OCI-LY1 (cell line): ENCODE data around the gene MRPL58.
"Not testable (repeated sequence)": the region's sequence is repeated elsewhere in the genome, so short reads cannot be mapped to it uniquely, and the experiment has no call there.

Experiments
- H2AFZ ChIP-seq: fragments of 200-600 bp; sonication (generic), shearing (Covaris generic); 2 replicates; pipeline ENCODE4 v1.6.0; 2014; ENCODE audit warnings: antibody characterized with exemption, mild to moderate bottlenecking, low read length
- H3F3A ChIP-seq: fragments of 200-600 bp; sonication (generic), shearing (Covaris generic); 2 replicates; pipeline ENCODE4 v1.6.0; 2014; ENCODE audit warnings: mild to moderate bottlenecking, antibody characterized with exemption, low read length, moderate library complexity; ENCODE audit not compliant: insufficient read depth
- H3K27ac ChIP-seq: fragments of 200-600 bp; sonication (generic); 2 replicates; pipeline ENCODE4 v1.5.1; 2014; ENCODE audit warnings: low read length, mixed run types, mild to moderate bottlenecking, low read depth; ENCODE audit not compliant: poor library complexity, severe bottlenecking
- H3K27me3 ChIP-seq: fragments of 200-600 bp; sonication (generic); 2 replicates; pipeline ENCODE4 v1.6.0; 2014; ENCODE audit warnings: antibody characterized with exemption, mild to moderate bottlenecking, low read length, moderate library complexity; ENCODE audit not compliant: insufficient read depth
- H3K36me3 ChIP-seq: fragments of 200-600 bp; sonication (generic); 2 replicates; pipeline ENCODE4 v1.6.1; 2014; ENCODE audit warnings: mild to moderate bottlenecking, antibody characterized with exemption, low read length, moderate library complexity, mixed read lengths; ENCODE audit not compliant: insufficient read depth
- H3K4me1 ChIP-seq: fragments of 200-600 bp; sonication (generic); 2 replicates; pipeline ENCODE4 v1.5.1; 2014; ENCODE audit warnings: mild to moderate bottlenecking, low read length, moderate library complexity; ENCODE audit not compliant: insufficient read depth, severe bottlenecking
- H3K4me2 ChIP-seq: fragments of 200-600 bp; sonication (generic), shearing (Covaris generic); 2 replicates; pipeline ENCODE4 v1.6.1; 2014; ENCODE audit warnings: low read length
- H3K4me3 ChIP-seq: fragments of 200-600 bp; sonication (generic); 2 replicates; pipeline ENCODE4 v1.5.1; 2014; ENCODE audit warnings: low read length, low read depth, mild to moderate bottlenecking, mixed read lengths; ENCODE audit not compliant: poor library complexity, severe bottlenecking
- H3K79me2 ChIP-seq: fragments of 200-600 bp; shearing (Covaris generic); 2 replicates; pipeline ENCODE4 v1.6.1; 2016; ENCODE audit warnings: mixed run types, low read length, mixed read lengths; ENCODE audit not compliant: insufficient read depth
- H3K9ac ChIP-seq: fragments of 200-600 bp; sonication (generic), shearing (Covaris generic); 2 replicates; pipeline ENCODE4 v1.6.1; 2014; ENCODE audit warnings: mild to moderate bottlenecking, low read length, mixed read lengths
- H3K9me2 ChIP-seq: fragments of 200-600 bp; sonication (generic), shearing (Covaris generic); 2 replicates; pipeline ENCODE4 v1.6.1; 2014; ENCODE audit warnings: low read depth, mild to moderate bottlenecking, low read length, mixed read lengths
- H3K9me3 ChIP-seq: fragments of 200-600 bp; shearing (Covaris generic); 2 replicates; pipeline ENCODE4 v1.6.1; 2014; ENCODE audit warnings: low read length, mixed read lengths
- H4K20me1 ChIP-seq: fragments of 200-600 bp; sonication (generic), shearing (Covaris generic); 2 replicates; pipeline ENCODE4 v1.6.0; 2016; ENCODE audit warnings: mild to moderate bottlenecking, low read length; ENCODE audit not compliant: insufficient read depth
- EZH2 ChIP-seq: fragments of 200-600 bp; sonication (generic), shearing (Covaris generic); IDR thresholded peaks from 2 replicates; pipeline ENCODE4 v1.8.0; 2017; ENCODE audit warnings: borderline replicate concordance, mixed run types, mild to moderate bottlenecking, antibody characterized with exemption, low read length, moderate library complexity, mixed read lengths
- TF ChIP-seq, protein P1 (sequence below): fragments of 200-600 bp; sonication (generic), shearing (Covaris generic); IDR thresholded peaks from 2 replicates; pipeline ENCODE4 v1.5.1; 2017; ENCODE audit warnings: mild to moderate bottlenecking, antibody characterized with exemption, low read length, moderate library complexity, mixed read lengths

MRPL58 gene

DNA sequence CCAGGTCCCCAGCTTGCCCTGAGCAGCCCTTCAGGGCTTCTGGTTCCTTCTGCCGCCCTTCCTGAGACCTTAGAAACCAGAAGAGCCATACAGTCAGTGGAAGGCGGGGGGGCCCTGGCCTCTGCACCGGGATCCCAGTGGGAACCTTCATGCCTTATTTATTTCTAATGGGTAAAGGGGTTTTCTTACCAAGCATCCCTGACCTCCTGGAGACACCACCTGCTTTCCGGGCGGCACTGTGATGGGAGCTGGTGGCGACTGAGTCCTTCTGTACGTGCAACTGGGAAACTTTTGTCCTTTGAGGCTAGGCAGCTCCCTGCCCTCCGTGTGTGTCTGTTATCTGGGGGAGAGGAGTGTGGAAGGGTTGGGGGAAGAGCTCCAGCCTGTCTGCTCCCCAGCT is 7.2 kb upstream of the MRPL58 start:
- H3K4me3 ChIP-seq: no peak overlapping the region
- no peaks in the 10 kb centered on the region for H3K36me3 ChIP-seq
- no peak overlapping the region for H3K4me2 ChIP-seq
- H3K9ac ChIP-seq: no peak overlapping the region
- no peak overlapping the region for H2AFZ ChIP-seq
- H3K79me2 ChIP-seq: no peaks in the 10 kb centered on the region
- no peaks in the 10 kb centered on the region for H3F3A ChIP-seq
- no peaks in the 10 kb centered on the region for H3K27me3 ChIP-seq
- H3K9me3 ChIP-seq: no peaks in the 10 kb centered on the region
- no peaks in the 10 kb centered on the region for H3K4me1 ChIP-seq
- TF ChIP-seq, protein P1, sequence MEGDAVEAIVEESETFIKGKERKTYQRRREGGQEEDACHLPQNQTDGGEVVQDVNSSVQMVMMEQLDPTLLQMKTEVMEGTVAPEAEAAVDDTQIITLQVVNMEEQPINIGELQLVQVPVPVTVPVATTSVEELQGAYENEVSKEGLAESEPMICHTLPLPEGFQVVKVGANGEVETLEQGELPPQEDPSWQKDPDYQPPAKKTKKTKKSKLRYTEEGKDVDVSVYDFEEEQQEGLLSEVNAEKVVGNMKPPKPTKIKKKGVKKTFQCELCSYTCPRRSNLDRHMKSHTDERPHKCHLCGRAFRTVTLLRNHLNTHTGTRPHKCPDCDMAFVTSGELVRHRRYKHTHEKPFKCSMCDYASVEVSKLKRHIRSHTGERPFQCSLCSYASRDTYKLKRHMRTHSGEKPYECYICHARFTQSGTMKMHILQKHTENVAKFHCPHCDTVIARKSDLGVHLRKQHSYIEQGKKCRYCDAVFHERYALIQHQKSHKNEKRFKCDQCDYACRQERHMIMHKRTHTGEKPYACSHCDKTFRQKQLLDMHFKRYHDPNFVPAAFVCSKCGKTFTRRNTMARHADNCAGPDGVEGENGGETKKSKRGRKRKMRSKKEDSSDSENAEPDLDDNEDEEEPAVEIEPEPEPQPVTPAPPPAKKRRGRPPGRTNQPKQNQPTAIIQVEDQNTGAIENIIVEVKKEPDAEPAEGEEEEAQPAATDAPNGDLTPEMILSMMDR: no peak
- TF ChIP-seq EZH2: no peak
- no peak overlapping the region for H3K27ac ChIP-seq
- no peaks in the 10 kb centered on the region for H4K20me1 ChIP-seq
- no peaks in the 10 kb centered on the region for H3K9me2 ChIP-seq

DNA sequence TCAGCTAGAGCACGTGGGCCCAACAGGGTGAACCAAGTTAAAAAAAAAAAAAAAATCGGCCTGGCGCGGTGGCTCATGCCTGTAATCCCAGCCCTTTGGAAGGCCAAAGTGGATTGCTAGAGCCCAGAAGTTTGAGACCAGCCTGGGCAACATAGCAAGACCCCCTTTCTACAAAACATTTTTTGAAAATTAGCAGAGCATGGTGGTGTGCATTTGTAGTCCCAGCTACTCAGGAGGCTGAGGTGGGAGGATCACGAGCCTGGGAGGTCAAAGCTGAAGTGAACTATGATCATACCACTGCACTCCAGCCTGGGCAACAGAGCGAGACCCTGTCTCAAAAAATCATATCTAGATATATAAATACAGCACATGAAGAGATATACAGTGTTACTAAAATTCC is 6.4 kb upstream of the MRPL58 start:
- H3K79me2 ChIP-seq, H3F3A ChIP-seq, H3K4me3 ChIP-seq, H3K9me2 ChIP-seq, H3K9me3 ChIP-seq, H3K36me3 ChIP-seq, H4K20me1 ChIP-seq, H3K9ac ChIP-seq, H3K27ac ChIP-seq, H3K4me1 ChIP-seq, H2AFZ ChIP-seq, H3K4me2 ChIP-seq, H3K27me3 ChIP-seq: not testable (repeated sequence)

DNA sequence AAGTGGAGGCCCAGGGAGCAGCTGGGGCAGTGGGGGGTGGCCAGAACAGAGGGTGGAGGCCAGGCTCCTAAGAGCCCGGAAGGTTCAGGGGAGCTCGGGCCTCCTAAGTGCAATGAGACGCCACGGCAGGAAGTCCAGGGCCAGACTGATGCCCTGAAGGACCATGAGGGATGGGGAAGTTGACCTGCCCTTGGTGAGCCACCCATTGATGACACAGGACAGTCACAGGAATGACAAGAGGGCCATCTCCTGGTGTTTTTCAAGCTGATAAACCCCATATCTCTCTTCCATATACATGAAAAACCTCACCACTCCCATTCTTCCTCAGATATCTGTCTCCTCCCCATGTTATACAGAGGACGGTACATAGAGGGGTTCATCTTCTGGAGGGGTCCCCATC is 5.8 kb upstream of the MRPL58 start:
- TF ChIP-seq, protein P1: no peak
- no peak for TF ChIP-seq EZH2
- H3K9ac ChIP-seq: no peak overlapping the region

DNA sequence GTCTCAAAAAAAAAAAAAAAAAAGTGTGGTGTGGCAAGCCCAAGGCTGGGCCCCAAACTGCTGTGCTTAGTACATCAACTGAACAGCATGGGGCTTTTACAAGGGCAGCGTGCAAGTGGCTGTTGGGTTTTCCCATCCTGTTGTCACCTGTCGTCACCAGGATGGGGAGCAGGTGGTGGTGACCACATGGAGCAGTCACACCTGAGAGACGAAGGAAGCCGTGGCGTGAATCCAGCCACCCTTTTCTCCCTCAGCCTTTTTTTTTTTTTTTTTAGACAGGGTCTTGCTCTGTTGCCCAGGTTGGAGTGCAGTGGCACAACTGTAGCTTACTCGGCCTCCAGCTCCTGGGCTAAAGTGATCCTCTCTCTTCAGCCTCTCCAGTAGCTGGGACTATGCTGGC is 4.1 kb upstream of the MRPL58 start:
- Histone ChIP-seq H3K79me2 (peaks cover 4% of the 10 kb centered on the region; the same call in 1 of the 2 replicates), H3K36me3 (no peaks in the 10 kb centered on the region), H2AFZ (no peak overlapping the region), H4K20me1 (no peaks in the 10 kb centered on the region), H3K9me2 (no peaks in the 10 kb centered on the region), H3K27ac (no peak overlapping the region), H3K9ac (no peak overlapping the region), H3K4me2 (no peak overlapping the region), H3K9me3 (no peaks in the 10 kb centered on the region), H3F3A (no peaks in the 10 kb centered on the region), H3K27me3 (no peaks in the 10 kb centered on the region), H3K4me1 (peaks cover 13% of the 10 kb centered on the region), H3K4me3 (no peak overlapping the region)
- TF ChIP-seq EZH2: no peak
- TF ChIP-seq, protein P1: no peak

More for the DNA sequence above, 5.8 kb upstream of the MRPL58 start:
- Histone ChIP-seq H3K27ac (no peak overlapping the region), H3K4me3 (no peak overlapping the region), H3K36me3 (no peaks in the 10 kb centered on the region), H3K9me2 (no peaks in the 10 kb centered on the region), H3K27me3 (no peaks in the 10 kb centered on the region), H3F3A (no peaks in the 10 kb centered on the region), H3K4me1 (peaks cover under 1% of the 10 kb centered on the region), H2AFZ (no peak overlapping the region), H3K79me2 (no peaks in the 10 kb centered on the region), H3K4me2 (no peak overlapping the region), H4K20me1 (no peaks in the 10 kb centered on the region), H3K9me3 (no peaks in the 10 kb centered on the region)
